Measurements from ENCODE around the gene GPSM1.

DNA sequence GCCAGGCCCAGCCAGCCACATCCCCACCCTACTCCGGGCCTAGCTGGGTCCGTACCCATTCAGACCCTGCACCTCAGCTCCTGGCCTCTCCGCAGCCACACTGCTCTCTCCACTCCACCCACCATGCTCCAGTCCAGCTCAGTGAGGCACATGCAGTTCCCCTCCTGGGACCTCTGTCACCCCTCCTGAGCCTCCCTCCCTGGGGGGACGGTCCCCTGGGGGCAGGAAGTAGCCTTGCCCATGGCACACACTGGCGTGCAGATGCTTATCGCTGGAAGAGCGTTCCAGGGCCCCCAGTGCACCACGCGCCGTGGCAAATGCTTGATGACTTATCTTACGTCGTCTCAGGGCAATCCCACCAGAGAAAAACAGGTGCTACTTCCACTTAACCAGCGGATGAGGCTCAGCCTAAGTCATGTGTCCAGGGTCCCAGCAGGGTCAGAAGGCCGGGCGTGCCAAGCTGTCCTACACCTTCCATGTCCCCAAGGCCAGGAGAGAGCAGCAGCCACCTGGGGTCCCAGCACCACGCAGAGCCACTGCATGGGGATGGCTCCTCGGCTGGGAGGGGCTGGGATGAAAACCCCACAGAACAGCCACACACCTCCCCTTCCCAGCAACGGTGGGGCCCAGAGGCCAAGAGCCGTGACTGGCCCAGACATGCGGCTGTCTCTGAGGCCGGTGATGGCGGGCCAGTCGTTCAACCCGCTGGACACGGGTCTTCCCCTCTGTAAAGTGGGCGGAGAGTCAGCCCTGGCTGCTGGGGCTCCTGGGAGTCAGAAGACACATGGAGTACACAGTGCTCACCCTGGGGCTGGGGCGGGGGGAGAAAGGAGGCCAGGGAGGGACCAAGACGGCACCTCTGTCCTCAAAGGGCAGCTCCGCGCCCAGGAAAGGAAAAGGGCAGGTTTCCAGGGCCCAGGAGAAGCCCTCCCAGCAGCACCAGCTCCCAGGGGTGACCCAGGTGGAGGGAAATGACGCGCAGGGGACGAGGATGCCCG, 20.8 kb upstream of the GPSM1 start:
- TF ChIP-seq, protein P1, sequence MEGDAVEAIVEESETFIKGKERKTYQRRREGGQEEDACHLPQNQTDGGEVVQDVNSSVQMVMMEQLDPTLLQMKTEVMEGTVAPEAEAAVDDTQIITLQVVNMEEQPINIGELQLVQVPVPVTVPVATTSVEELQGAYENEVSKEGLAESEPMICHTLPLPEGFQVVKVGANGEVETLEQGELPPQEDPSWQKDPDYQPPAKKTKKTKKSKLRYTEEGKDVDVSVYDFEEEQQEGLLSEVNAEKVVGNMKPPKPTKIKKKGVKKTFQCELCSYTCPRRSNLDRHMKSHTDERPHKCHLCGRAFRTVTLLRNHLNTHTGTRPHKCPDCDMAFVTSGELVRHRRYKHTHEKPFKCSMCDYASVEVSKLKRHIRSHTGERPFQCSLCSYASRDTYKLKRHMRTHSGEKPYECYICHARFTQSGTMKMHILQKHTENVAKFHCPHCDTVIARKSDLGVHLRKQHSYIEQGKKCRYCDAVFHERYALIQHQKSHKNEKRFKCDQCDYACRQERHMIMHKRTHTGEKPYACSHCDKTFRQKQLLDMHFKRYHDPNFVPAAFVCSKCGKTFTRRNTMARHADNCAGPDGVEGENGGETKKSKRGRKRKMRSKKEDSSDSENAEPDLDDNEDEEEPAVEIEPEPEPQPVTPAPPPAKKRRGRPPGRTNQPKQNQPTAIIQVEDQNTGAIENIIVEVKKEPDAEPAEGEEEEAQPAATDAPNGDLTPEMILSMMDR (conservative IDR thresholded peaks at IDR 0.05; ENCODE audit: low read length), result no peak
- TF ChIP-seq EZH2phosphoT487 (IDR thresholded peaks at IDR 0.05; ENCODE audit: borderline replicate concordance), result no peak
